IMR-90 (cell line): ENCODE data around the gene STX17. TPM values are rescaled to one million over a fixed set of nuclear protein-coding genes. Genes with fewer than 3 reads are reported as not detected.

ENCODE experiments used
- ATAC-seq: fragments of 200-7000 bp; cut with Tn5 transposase; 2 replicates; pipeline ENCODE4 v1.9.1; 2020; ENCODE audit warnings: low read depth, mild to moderate bottlenecking, moderate library complexity
- BruUV-seq: library from RNA; stranded (reverse); fragments of 400-500 nt; replicated peaks from 2 replicates; lab custom pipeline; 2021; lab: Mats Ljungman, UMichigan
- CTCF ChIA-PET: fragments of 300-600 bp; formaldehyde crosslinking; extraction: SDS; loops from one replicate; lab custom pipeline; 2021; ENCODE audit warnings: antibody characterized with exemption; lab: Yijun Ruan, JAX
- POLR2A ChIA-PET: fragments of 300-600 bp; sonication (Branson Sonifier 250); formaldehyde crosslinking; loops from one replicate; lab custom pipeline; 2022; ENCODE audit warnings: antibody characterized with exemption; ENCODE audit not compliant: unreplicated experiment; lab: Charles Lee
- DNase-seq: peaks from one replicate; pipeline ENCODE4 v3.0.0; 2013
- H2AFZ ChIP-seq: replicated peaks from 2 replicates; pipeline ENCODE3; 2013; ENCODE audit warnings: low read length, mild to moderate bottlenecking; ENCODE audit not compliant: poor library complexity
- H2AK5ac ChIP-seq: 2 replicates; pipeline ENCODE4 v1.6.1; 2013; ENCODE audit warnings: low read depth, low read length, inconsistent platforms
- H2AK9ac ChIP-seq: replicated peaks from 2 replicates; pipeline ENCODE3; 2013; ENCODE audit warnings: mild to moderate bottlenecking, low read depth, low read length, moderate library complexity; ENCODE audit not compliant: poor library complexity
- H2BK120ac ChIP-seq: 2 replicates; pipeline ENCODE4 v1.6.1; 2013; ENCODE audit warnings: low read depth, low read length, inconsistent platforms
- H2BK15ac ChIP-seq: 3 replicates; pipeline ENCODE4 v1.6.1; 2013; ENCODE audit warnings: low read depth, low read length, inconsistent platforms
- H2BK20ac ChIP-seq: 2 replicates; pipeline ENCODE4 v1.6.1; 2013; ENCODE audit warnings: low read depth, mild to moderate bottlenecking, inconsistent platforms, low read length, moderate library complexity
- H2BK5ac ChIP-seq: 2 replicates; pipeline ENCODE4 v1.6.1; 2013; ENCODE audit warnings: mild to moderate bottlenecking, low read depth, low read length, inconsistent platforms; ENCODE audit not compliant: poor library complexity, severe bottlenecking
- H3K14ac ChIP-seq: replicated peaks from 2 replicates; pipeline ENCODE4 v1.6.1; 2013; ENCODE audit warnings: low read depth, low read length, inconsistent platforms
- H3K18ac ChIP-seq: 2 replicates; pipeline ENCODE4 v1.6.1; 2013; ENCODE audit warnings: low read depth, low read length, control low read depth
- H3K23ac ChIP-seq: 2 replicates; pipeline ENCODE4 v1.6.1; 2013; ENCODE audit warnings: low read depth, low read length, inconsistent platforms
- H3K27ac ChIP-seq: 2 replicates; pipeline ENCODE4 v1.5.1; 2013; ENCODE audit warnings: mild to moderate bottlenecking, control low read depth, low read length; ENCODE audit not compliant: insufficient read depth
- H3K27me3 ChIP-seq: 2 replicates; pipeline ENCODE4 v1.6.1; 2013; ENCODE audit warnings: low read length; ENCODE audit not compliant: control insufficient read depth, insufficient read depth
- H3K36me3 ChIP-seq: 2 replicates; pipeline ENCODE4 v1.6.1; 2013; ENCODE audit warnings: low read length, mixed read lengths; ENCODE audit not compliant: control insufficient read depth, insufficient read depth
- H3K4ac ChIP-seq: 2 replicates; pipeline ENCODE4 v1.6.1; 2013; ENCODE audit warnings: low read depth, low read length, inconsistent platforms
- H3K4me1 ChIP-seq: 2 replicates; pipeline ENCODE4 v1.6.1; 2013; ENCODE audit warnings: low read length, mixed read lengths; ENCODE audit not compliant: control insufficient read depth, insufficient read depth
- H3K4me2 ChIP-seq: 2 replicates; pipeline ENCODE4 v1.6.1; 2013; ENCODE audit warnings: low read depth, mild to moderate bottlenecking, control low read depth, low read length, moderate library complexity
- H3K4me3 ChIP-seq: 2 replicates; pipeline ENCODE4 v1.5.1; 2013; ENCODE audit warnings: low read depth, mild to moderate bottlenecking, control low read depth, low read length, moderate library complexity; ENCODE audit not compliant: insufficient read depth
- H3K56ac ChIP-seq: 2 replicates; pipeline ENCODE4 v1.6.1; 2013; ENCODE audit warnings: low read length, inconsistent platforms; ENCODE audit not compliant: insufficient read depth; ENCODE audit errors: extremely low read depth
- H3K79me1 ChIP-seq, 2 experiments: 2 replicates each; pipeline ENCODE4 v1.6.1; 2013; ENCODE audit warnings: low read length in 2 of 2, inconsistent platforms in 1 of 2, low read depth in 1 of 2
- H3K9ac ChIP-seq: 2 replicates; pipeline ENCODE4 v1.6.1; 2013; ENCODE audit warnings: low read depth, low read length, control low read depth
- H3K9me1 ChIP-seq: 2 replicates; pipeline ENCODE4 v1.6.1; 2013; ENCODE audit warnings: low read length, inconsistent platforms; ENCODE audit not compliant: insufficient read depth
- H3K9me3 ChIP-seq: 2 replicates; pipeline ENCODE4 v1.6.1; 2013; ENCODE audit warnings: low read length; ENCODE audit not compliant: control insufficient read depth, insufficient read depth
- H4K20me1 ChIP-seq: 2 replicates; pipeline ENCODE4 v1.6.1; 2013; ENCODE audit warnings: low read length, inconsistent platforms; ENCODE audit not compliant: insufficient read depth
- H4K5ac ChIP-seq: 2 replicates; pipeline ENCODE4 v1.6.1; 2013; ENCODE audit warnings: mild to moderate bottlenecking, low read depth, low read length, control low read depth
- H4K8ac ChIP-seq, 2 experiments: 2 replicates each; pipeline ENCODE4 v1.6.1; 2013; ENCODE audit warnings: low read depth in 2 of 2, low read length in 2 of 2, control low read depth in 1 of 2, inconsistent platforms in 1 of 2
- H4K91ac ChIP-seq: 2 replicates; pipeline ENCODE4 v1.6.1; 2013; ENCODE audit warnings: low read depth, low read length, inconsistent platforms; ENCODE audit not compliant: insufficient read depth
- BHLHE40 ChIP-seq: fragments of 150-350 bp; IDR thresholded peaks from 2 replicates; pipeline ENCODE4 v1.6.1; 2016; ENCODE audit warnings: mild to moderate bottlenecking, low read depth, low read length
- CEBPB ChIP-seq: IDR thresholded peaks from 2 replicates; pipeline ENCODE4 v1.6.1; 2012; ENCODE audit warnings: low read depth, low read length, improper control_type of control experiment
- CHD1 ChIP-seq: IDR thresholded peaks from 2 replicates; pipeline ENCODE4 v1.6.1; 2012; ENCODE audit warnings: low read depth, low read length, improper control_type of control experiment
- CTCF ChIP-seq: conservative IDR thresholded peaks from 2 replicates; pipeline ENCODE4 v1.5.1; 2012; ENCODE audit warnings: mild to moderate bottlenecking, low read depth, low read length, improper control_type of control experiment
- MAFK ChIP-seq: IDR thresholded peaks from 2 replicates; pipeline ENCODE4 v1.6.1; 2012; ENCODE audit warnings: low read depth, low read length, improper control_type of control experiment
- MXI1 ChIP-seq: IDR thresholded peaks from 2 replicates; pipeline ENCODE4 v1.6.1; 2012; ENCODE audit warnings: low read depth, mild to moderate bottlenecking, low read length, moderate library complexity, borderline replicate concordance
- NFE2L2 ChIP-seq: fragments of 150-350 bp; IDR thresholded peaks from 2 replicates; pipeline ENCODE4 v1.6.1; 2016; ENCODE audit warnings: low read depth, mild to moderate bottlenecking, low read length
- POLR2A ChIP-seq: IDR thresholded peaks from 2 replicates; pipeline ENCODE4 v1.6.1; 2012; ENCODE audit warnings: mild to moderate bottlenecking, low read depth, low read length
- RAD21 ChIP-seq: IDR thresholded peaks from 2 replicates; pipeline ENCODE4 v1.6.1; 2012; ENCODE audit warnings: low read length, improper control_type of control experiment
- RCOR1 ChIP-seq: IDR thresholded peaks from 2 replicates; pipeline ENCODE4 v1.6.1; 2012; ENCODE audit warnings: mild to moderate bottlenecking, low read length, improper control_type of control experiment; ENCODE audit not compliant: insufficient replicate concordance
- RFX5 ChIP-seq: IDR thresholded peaks from 2 replicates; pipeline ENCODE4 v1.8.0; 2012; ENCODE audit warnings: low read depth, mild to moderate bottlenecking, low read length, moderate library complexity
- USF2 ChIP-seq: fragments of 150-350 bp; IDR thresholded peaks from 2 replicates; pipeline ENCODE4 v1.6.1; 2017; ENCODE audit warnings: mild to moderate bottlenecking, antibody characterized with exemption, low read length, low read depth
- WGBS, 2 experiments: methylation state at CpG; one replicate each; pipeline versions ENCODE4 v1.1.5 to v1.1.7; 2013; ENCODE audit warnings: missing lambda C conversion rate in 2 of 2; ENCODE audit not compliant: insufficient read length in 1 of 2; ENCODE audit errors: extremely low coverage in 2 of 2; 5-methylcytosine and 5-hydroxymethylcytosine counted together
- dilution Hi-C: fragments of 300-500 bp; cut with HindIII; formaldehyde crosslinking; loops from one replicate; pipeline ENCODE4 v1.14.3; 2018; ENCODE audit warnings: low sequenced_read_pairs; ENCODE audit not compliant: unreplicated experiment
- in situ Hi-C: fragments of 300-500 bp; cut with MboI; formaldehyde crosslinking; loops from 3 replicates; pipeline ENCODE4 v1.14.3; 2019; ENCODE audit warnings: low sequenced_read_pairs, inconsistent platforms, mixed read lengths
- intact Hi-C: fragments of 100-400 bp; cut with micrococcal nuclease; formaldehyde crosslinking; loops from 2 replicates; pipeline ENCODE4 v1.10.0; 2022
- polyA plus RNA-seq, 3 experiments: library from polyadenylated mRNA; depleted of rRNA; stranded (reverse); fragments of >200 nt; gene quantifications; 2 replicates each; pipeline ENCODE4 v1.2.3, GENCODE V29; 2012; ENCODE audit warnings: low replicate concordance in 1 of 3
- total RNA-seq: library from RNA; depleted of rRNA; stranded (reverse); fragments of >200 nt; gene quantifications from 2 replicates; pipeline ENCODE4 v1.2.3, GENCODE V29; 2012

The STX17 gene
- total and polyA plus RNA-seq, 2 of the 4 experiments (the other 2 are of a cell fraction): 6.2 to 11.7 TPM

GRCh38 chr9:99911600-99911999, 5.1 kb downstream of the STX17 start:
- ATAC-seq (no peak), DNase-seq (no peak)
- Histone ChIP-seq H2BK5ac (no peak overlapping the region), H3K9me3 (no peaks in the 10 kb centered on the region), H3K9ac (no peak overlapping the region), H2AK9ac (no peak overlapping the region), H4K20me1 (no peaks in the 10 kb centered on the region), H4K5ac (no peak overlapping the region), H2BK20ac (no peak overlapping the region), H3K36me3 (peaks cover 7% of the 10 kb centered on the region), H3K18ac (no peak overlapping the region), H3K23ac (no peak overlapping the region), H3K79me1 (peaks cover 20 to 32% of the 10 kb centered on the region in 2 experiments), H4K91ac (no peak overlapping the region), H3K56ac (no peak overlapping the region), H2BK120ac (no peak overlapping the region), H4K8ac (no peak overlapping the region), H3K14ac (no peak overlapping the region), H3K4ac (no peak overlapping the region), H3K4me1 (no peaks in the 10 kb centered on the region), H3K9me1 (no peaks in the 10 kb centered on the region; the same call in 1 of the 2 replicates), H2BK15ac (no peak overlapping the region), H2AK5ac (no peak overlapping the region), H3K4me2 (no peak overlapping the region), H3K4me3 (no peak overlapping the region), H3K27me3 (no peaks in the 10 kb centered on the region), H2AFZ (no peak overlapping the region), H3K27ac (no peak overlapping the region)
- 80% methylated on average over 1 of the region's 7 CpGs; no CpG with 5 or more reads in 1 of the 2 experiments for WGBS, 2 experiments
- intact Hi-C loops: no loop called here
- TF ChIP-seq CEBPB (no peak), BHLHE40 (no peak), RAD21 (no peak), POLR2A (no peak), CTCF (no peak), MXI1 (no peak), NFE2L2 (no peak), MAFK (no peak), USF2 (no peak), RFX5 (no peak), CHD1 (no peak), RCOR1 (no peak)
- in situ Hi-C loops: no loop called here
- POLR2A ChIA-PET: no interaction called here
- no TSS peak for BruUV-seq
- dilution Hi-C loops: no loop called here
- CTCF ChIA-PET: no interaction called here
